H1 (cell line): Measurements from ENCODE around the gene RAPGEF1. TPM values are rescaled to one million over a fixed set of nuclear protein-coding genes. Genes with fewer than 3 reads are reported as not detected.

Source experiments
- CTCF ChIA-PET: fragments of 300-600 bp; sonication (Branson Sonifier 250); formaldehyde crosslinking; loops from one replicate; lab custom pipeline; 2021; ENCODE audit not compliant: partially characterized antibody; lab: Charles Lee
- POLR2A ChIA-PET: fragments of 300-600 bp; sonication (Branson Sonifier 250); formaldehyde crosslinking; loops from one replicate; lab custom pipeline; 2021; ENCODE audit warnings: inconsistent platforms; ENCODE audit not compliant: partially characterized antibody; lab: Charles Lee
- DNase-seq, 2 experiments: peaks; one replicate each; pipeline versions ENCODE4 v3.0.0 to v3.0.0-alpha.2; 2010 to 2022; ENCODE audit warnings: low spot score in 2 of 2, low read depth in 1 of 2, mixed read lengths in 1 of 2
- FAIRE-seq: peaks from 2 replicates; lab custom pipeline; 2011; peaks lifted over from hg19 to GRCh38; lab: Jason Lieb, UNC
- H2AFZ ChIP-seq: 2 replicates; pipeline ENCODE4 v1.8.1; 2012; ENCODE audit warnings: low read length, inconsistent platforms
- H2AK5ac ChIP-seq: 2 replicates; pipeline ENCODE4 v1.6.1; 2013; ENCODE audit warnings: low read depth, low read length
- H2BK120ac ChIP-seq: replicated peaks from 2 replicates; pipeline ENCODE3; 2013; ENCODE audit warnings: low read depth, low read length, inconsistent platforms
- H2BK12ac ChIP-seq: 2 replicates; pipeline ENCODE4 v1.6.1; 2013; ENCODE audit warnings: low read depth, low read length
- H2BK15ac ChIP-seq: 2 replicates; pipeline ENCODE4 v1.6.1; 2013; ENCODE audit warnings: low read length
- H2BK20ac ChIP-seq: 2 replicates; pipeline ENCODE4 v1.6.1; 2013; ENCODE audit warnings: low read length
- H2BK5ac ChIP-seq: 2 replicates; pipeline ENCODE4 v1.6.1; 2013; ENCODE audit warnings: low read depth, low read length
- H3K14ac ChIP-seq: 2 replicates; pipeline ENCODE4 v1.6.1; 2013; ENCODE audit warnings: inconsistent platforms; ENCODE audit not compliant: insufficient read length
- H3K18ac ChIP-seq: 2 replicates; pipeline ENCODE4 v1.6.1; 2013; ENCODE audit warnings: low read length; ENCODE audit errors: extremely low read depth
- H3K23ac ChIP-seq: 2 replicates; pipeline ENCODE4 v1.6.1; 2013; ENCODE audit warnings: inconsistent platforms; ENCODE audit not compliant: insufficient read length
- H3K23me2 ChIP-seq: 2 replicates; pipeline ENCODE4 v1.6.1; 2013; ENCODE audit warnings: low read depth, low read length
- H3K27ac ChIP-seq: 2 replicates; pipeline ENCODE4 v1.6.1; 2011; ENCODE audit warnings: low read depth, low read length, inconsistent platforms
- H3K27me3 ChIP-seq, 4 experiments: replicated peaks in 1 of 4; 1 replicate in 1 of 4; 2 replicates in 3 of 4; pipeline versions ENCODE4 v1.6.1 to v1.8.1; 2011 to 2013; ENCODE audit warnings: low read length in 3 of 4, mild to moderate bottlenecking in 3 of 4, inconsistent platforms in 2 of 4, mixed read lengths in 2 of 4, moderate library complexity in 1 of 4; ENCODE audit not compliant: control insufficient read depth in 3 of 4, insufficient read depth in 3 of 4; ENCODE audit errors: extremely low read depth in 1 of 4
- H3K36me3 ChIP-seq, 4 experiments: 2 replicates each; pipeline versions ENCODE4 v1.6.1 to v1.8.1; 2011 to 2013; ENCODE audit warnings: mild to moderate bottlenecking in 4 of 4, low read length in 3 of 4, moderate library complexity in 2 of 4, control low read depth in 1 of 4, inconsistent platforms in 1 of 4; ENCODE audit not compliant: insufficient read depth in 4 of 4, control insufficient read depth in 2 of 4
- H3K4ac ChIP-seq: replicated peaks from 2 replicates; pipeline ENCODE3; 2013; ENCODE audit warnings: low read length, low read depth, mixed read lengths, inconsistent platforms; ENCODE audit not compliant: insufficient read length
- H3K4me1 ChIP-seq, 4 experiments: replicated peaks in 1 of 4; 1 replicate in 1 of 4; 2 replicates in 3 of 4; pipeline versions ENCODE4 v1.6.1 to v1.8.1; 2011 to 2013; ENCODE audit warnings: low read length in 3 of 4, inconsistent platforms in 2 of 4, mixed read lengths in 1 of 4; ENCODE audit not compliant: insufficient read depth in 4 of 4, control insufficient read depth in 3 of 4
- H3K4me2 ChIP-seq, 2 experiments: 2 replicates each; pipeline versions ENCODE4 v1.6.1 to v1.8.1; 2011 to 2013; ENCODE audit warnings: low read depth in 2 of 2, low read length in 2 of 2, control low read depth in 1 of 2, inconsistent platforms in 1 of 2, mild to moderate bottlenecking in 1 of 2; ENCODE audit not compliant: insufficient read depth in 1 of 2
- H3K4me3 ChIP-seq, 4 experiments: fragments of 200-600, 300-600 bp in 1 of 4; sonication (generic), shearing (Covaris generic), sonication (Bioruptor Twin) in 1 of 4; 2 replicates each; pipeline versions ENCODE4 v1.5.1 to v1.8.1; 2011 to 2016; ENCODE audit warnings: low read length in 4 of 4, low read depth in 3 of 4, control low read depth in 2 of 4, inconsistent platforms in 2 of 4, mild to moderate bottlenecking in 2 of 4, mixed read lengths in 1 of 4, moderate library complexity in 1 of 4; ENCODE audit not compliant: insufficient read depth in 2 of 4; ENCODE audit errors: extremely low read depth in 1 of 4
- H3K56ac ChIP-seq: replicated peaks from 2 replicates; pipeline ENCODE3; 2013; ENCODE audit warnings: low read depth, mild to moderate bottlenecking, mixed read lengths, low read length, inconsistent platforms; ENCODE audit not compliant: insufficient read length
- H3K79me1 ChIP-seq: 2 replicates; pipeline ENCODE4 v1.6.1; 2013; ENCODE audit warnings: low read depth, low read length, control low read depth
- H3K79me2 ChIP-seq, 2 experiments: 2 replicates each; pipeline versions ENCODE4 v1.6.1 to v1.8.1; 2012 to 2013; ENCODE audit warnings: low read length in 2 of 2, mild to moderate bottlenecking in 2 of 2, inconsistent platforms in 1 of 2; ENCODE audit not compliant: insufficient read depth in 2 of 2, control insufficient read depth in 1 of 2
- H3K9ac ChIP-seq, 4 experiments: replicated peaks in 1 of 4; 1 replicate in 1 of 4; 2 replicates in 3 of 4; pipeline versions ENCODE4 v1.6.1 to v1.8.1; 2011 to 2013; ENCODE audit warnings: low read depth in 3 of 4, low read length in 3 of 4, control low read depth in 2 of 4, mild to moderate bottlenecking in 2 of 4, moderate library complexity in 2 of 4, inconsistent platforms in 1 of 4; ENCODE audit errors: extremely low read depth in 1 of 4
- H3K9me3 ChIP-seq, 2 experiments: 2 replicates each; pipeline versions ENCODE4 v1.6.1 to v1.8.1; 2012 to 2013; ENCODE audit warnings: mild to moderate bottlenecking in 2 of 2, moderate library complexity in 2 of 2, control low read depth in 1 of 2, inconsistent platforms in 1 of 2, low read depth in 1 of 2, low read length in 1 of 2, mixed read lengths in 1 of 2; ENCODE audit not compliant: insufficient read depth in 2 of 2
- H4K20me1 ChIP-seq, 2 experiments: replicated peaks in 1 of 2; 2 replicates each; pipeline versions ENCODE3 to v1.8.1; 2011 to 2013; ENCODE audit warnings: inconsistent platforms in 2 of 2, low read length in 2 of 2, mild to moderate bottlenecking in 1 of 2; ENCODE audit not compliant: insufficient read depth in 2 of 2, control insufficient read depth in 1 of 2
- H4K5ac ChIP-seq: 2 replicates; pipeline ENCODE4 v1.6.1; 2013; ENCODE audit warnings: low read length, low read depth, mixed read lengths, inconsistent platforms; ENCODE audit not compliant: insufficient read length
- H4K8ac ChIP-seq: 2 replicates; pipeline ENCODE4 v1.8.0; 2013; ENCODE audit warnings: mild to moderate bottlenecking, moderate library complexity, low read length, inconsistent platforms; ENCODE audit not compliant: insufficient read depth; ENCODE audit errors: extremely low read depth
- H4K91ac ChIP-seq: replicated peaks from 2 replicates; pipeline ENCODE3; 2013; ENCODE audit warnings: low read length, mixed read lengths, inconsistent platforms; ENCODE audit not compliant: insufficient read length
- ASH2L ChIP-seq: fragments of 200-600, 300-600 bp; sonication (generic); IDR thresholded peaks from one replicate; pipeline ENCODE4 v1.7.1; 2017; ENCODE audit warnings: low read length
- ATF3 ChIP-seq: IDR thresholded peaks from 2 replicates; pipeline ENCODE4 v1.6.1; 2011; ENCODE audit warnings: low read depth, mild to moderate bottlenecking, low read length; ENCODE audit not compliant: insufficient read depth
- HDAC2 ChIP-seq, 2 experiments: fragments of 300-600 bp in 1 of 2; sonication (generic) in 1 of 2; IDR thresholded peaks; 2 replicates each; pipeline ENCODE4 v1.6.1; 2011 to 2012; ENCODE audit warnings: low read depth in 2 of 2, low read length in 2 of 2, mild to moderate bottlenecking in 2 of 2, moderate library complexity in 2 of 2, borderline replicate concordance in 1 of 2, inconsistent platforms in 1 of 2
- NANOG ChIP-seq: IDR thresholded peaks from 2 replicates; pipeline ENCODE4 v1.6.1; 2011; ENCODE audit warnings: low read length, low read depth, mild to moderate bottlenecking, inconsistent platforms; ENCODE audit not compliant: insufficient read depth, poor library complexity, severe bottlenecking
- RAD21 ChIP-seq, 2 experiments: IDR thresholded peaks in 1 of 2; conservative IDR thresholded peaks in 1 of 2; 2 replicates each; pipeline ENCODE4 v1.6.1; 2011; ENCODE audit warnings: low read depth in 2 of 2, low read length in 2 of 2, improper control_type of control experiment in 1 of 2, inconsistent platforms in 1 of 2, mild to moderate bottlenecking in 1 of 2, moderate library complexity in 1 of 2
- SIN3A ChIP-seq, 2 experiments: IDR thresholded peaks in 1 of 2; conservative IDR thresholded peaks in 1 of 2; 2 replicates each; pipeline ENCODE4 v1.6.1; 2011 to 2012; ENCODE audit warnings: low read length in 2 of 2, improper control_type of control experiment in 1 of 2, low read depth in 1 of 2, mild to moderate bottlenecking in 1 of 2
- SP4 ChIP-seq: IDR thresholded peaks from 2 replicates; pipeline ENCODE4 v1.6.1; 2012; ENCODE audit warnings: low read length, inconsistent platforms
- SUZ12 ChIP-seq: fragments of 200-600 bp; sonication (generic); IDR thresholded peaks from 2 replicates; pipeline ENCODE4 v1.6.1; 2012; ENCODE audit warnings: mild to moderate bottlenecking, inconsistent platforms, low read length, moderate library complexity, mixed read lengths
- WGBS, 2 experiments: shearing (Covaris generic) in 1 of 2; methylation state at CpG; one replicate each; pipeline versions ENCODE4 v1.1.6 to v1.1.7; 2013 to 2015; ENCODE audit warnings: low lambda C conversion rate in 2 of 2, mixed read lengths in 2 of 2, inconsistent platforms in 1 of 2, low coverage in 1 of 2, missing lambda C conversion rate in 1 of 2; ENCODE audit not compliant: insufficient replicate concordance in 2 of 2, insufficient coverage in 1 of 2, insufficient read length in 1 of 2; ENCODE audit errors: extremely low coverage in 1 of 2, missing lambda C conversion rate in 1 of 2; 5-methylcytosine and 5-hydroxymethylcytosine counted together
- polyA plus RNA-seq, 7 experiments: library from polyadenylated mRNA; depleted of rRNA in 3 of 7; stranded (reverse) in 5 of 7; unstranded in 2 of 7; fragments of >200 nt in 5 of 7; fragments of 200-250 nt in 2 of 7; gene quantifications; 1 replicate in 5 of 7; 2 replicates in 1 of 7; 4 replicates in 1 of 7; pipeline versions ENCODE4 v1.2.1 to v1.2.3, GENCODE V29; 2011 to 2013; ENCODE audit warnings: missing spikeins in 2 of 7, mixed read lengths in 2 of 7
- total RNA-seq: library from RNA; stranded (reverse); fragmentation: NEBNext Ultra II Directional; extraction: Animal tissue kit (Norgen Biotek cat#: 25700); gene quantifications from 2 replicates; pipeline ENCODE4 v1.2.1, GENCODE V29; 2021

Gene RAPGEF1
- total and polyA plus RNA-seq, 2 of the 8 experiments (the other 6 are each of a cell fraction or from before 2014, with no cell fraction given) = 29.7 to 78.9 TPM

GRCh38 chr9:131627648-131628458 is 112.0 kb downstream of the RAPGEF1 start:
- Histone ChIP-seq H3K27ac (no peak overlapping the region), H3K4me1 (peaks cover 0 to 10% (median 3%) of the 10 kb centered on the region in 4 experiments; a peak in 4 of 7 replicates), H2BK12ac (no peak overlapping the region), H3K18ac (no peak overlapping the region), H2BK20ac (no peak overlapping the region), H2AFZ (no peak overlapping the region), H3K4me2 (no peak overlapping the region), H3K79me1 (no peaks in the 10 kb centered on the region), H3K4me3 (no peak overlapping the region), H4K5ac (no peak overlapping the region), H2BK120ac (no peak overlapping the region), H3K9ac (no peak overlapping the region), H3K9me3 (no peaks in the 10 kb centered on the region), H3K56ac (no peak overlapping the region), H3K36me3 (peaks cover 0 to 10% (median 7%) of the 10 kb centered on the region in 4 experiments; a peak in 6 of 8 replicates), H2AK5ac (no peak overlapping the region), H3K4ac (no peak overlapping the region), H2BK5ac (no peak overlapping the region), H3K23ac (no peak overlapping the region), H3K14ac (no peak overlapping the region), H3K27me3 (no peaks in the 10 kb centered on the region), H4K91ac (no peak overlapping the region), H4K8ac (no peak overlapping the region), H4K20me1 (peaks cover 2 to 6% of the 10 kb centered on the region in 2 experiments), H3K79me2 (no peaks in the 10 kb centered on the region), H2BK15ac (no peak overlapping the region), H3K23me2 (no peaks in the 10 kb centered on the region)
- 88% methylated on average over 21 of the region's 21 CpGs; no CpG with 5 or more reads in 1 of the 2 experiments for WGBS, 2 experiments
- DNase-seq (no peak), FAIRE-seq (no peak)
- CTCF ChIA-PET = interaction anchor here (0.5 to 6.4 kb wide), 7 partner anchors 10 to 1790 kb away, joined by 3 to 33 read pairs (median 3); no protein-coding TSS in a partner anchor
- POLR2A ChIA-PET = interaction anchor here (0.7 to 1.8 kb wide), 3 partner anchors 18 to 105 kb away, joined by 3 to 6 read pairs (median 3); no protein-coding TSS in a partner anchor
- no peak for TF ChIP-seq SUZ12
- no peak for TF ChIP-seq SIN3A (conservative IDR thresholded peaks at IDR 0.05 in 1 of 2, IDR thresholded peaks at IDR 0.05 in 1 of 2; ENCODE audit: low read depth in 1 of 2, low read length in 2 of 2)
- no peak for TF ChIP-seq ATF3
- no peak for TF ChIP-seq SP4
- no peak for TF ChIP-seq RAD21 (IDR thresholded peaks at IDR 0.05 in 1 of 2, conservative IDR thresholded peaks at IDR 0.05 in 1 of 2; ENCODE audit: low read depth in 2 of 2, low read length in 2 of 2)
- no peak for TF ChIP-seq NANOG
- TF ChIP-seq ASH2L = no peak
- TF ChIP-seq HDAC2 (IDR thresholded peaks at IDR 0.05; ENCODE audit: borderline replicate concordance in 1 of 2, low read depth in 2 of 2, low read length in 2 of 2) = no peak
